Hepatocyte (in vitro differentiated cells): ENCODE results near the gene SLC26A9.

ENCODE experiments used
- CTCF ChIP-seq: fragments of 200-600 bp; sonication (generic); IDR thresholded peaks from 2 replicates; pipeline ENCODE4 v1.5.1; 2016; ENCODE audit warnings: antibody characterized with exemption, mild to moderate bottlenecking; ENCODE audit not compliant: poor library complexity
- EZH2phosphoT487 ChIP-seq: fragments of 200-600 bp; sonication (generic); IDR thresholded peaks from one replicate; pipeline ENCODE4 v1.6.1; 2018; ENCODE audit warnings: antibody characterized with exemption, mild to moderate bottlenecking, low read depth, moderate library complexity; ENCODE audit not compliant: unreplicated experiment, severe bottlenecking

GRCh38 chr1:205925736-205926135, 17.5 kb downstream of the SLC26A9 start:
- TF ChIP-seq CTCF (no peak), EZH2phosphoT487 (no peak)
